Measurements from ENCODE around the gene ABCD1.

The ABCD1 gene

DNA sequence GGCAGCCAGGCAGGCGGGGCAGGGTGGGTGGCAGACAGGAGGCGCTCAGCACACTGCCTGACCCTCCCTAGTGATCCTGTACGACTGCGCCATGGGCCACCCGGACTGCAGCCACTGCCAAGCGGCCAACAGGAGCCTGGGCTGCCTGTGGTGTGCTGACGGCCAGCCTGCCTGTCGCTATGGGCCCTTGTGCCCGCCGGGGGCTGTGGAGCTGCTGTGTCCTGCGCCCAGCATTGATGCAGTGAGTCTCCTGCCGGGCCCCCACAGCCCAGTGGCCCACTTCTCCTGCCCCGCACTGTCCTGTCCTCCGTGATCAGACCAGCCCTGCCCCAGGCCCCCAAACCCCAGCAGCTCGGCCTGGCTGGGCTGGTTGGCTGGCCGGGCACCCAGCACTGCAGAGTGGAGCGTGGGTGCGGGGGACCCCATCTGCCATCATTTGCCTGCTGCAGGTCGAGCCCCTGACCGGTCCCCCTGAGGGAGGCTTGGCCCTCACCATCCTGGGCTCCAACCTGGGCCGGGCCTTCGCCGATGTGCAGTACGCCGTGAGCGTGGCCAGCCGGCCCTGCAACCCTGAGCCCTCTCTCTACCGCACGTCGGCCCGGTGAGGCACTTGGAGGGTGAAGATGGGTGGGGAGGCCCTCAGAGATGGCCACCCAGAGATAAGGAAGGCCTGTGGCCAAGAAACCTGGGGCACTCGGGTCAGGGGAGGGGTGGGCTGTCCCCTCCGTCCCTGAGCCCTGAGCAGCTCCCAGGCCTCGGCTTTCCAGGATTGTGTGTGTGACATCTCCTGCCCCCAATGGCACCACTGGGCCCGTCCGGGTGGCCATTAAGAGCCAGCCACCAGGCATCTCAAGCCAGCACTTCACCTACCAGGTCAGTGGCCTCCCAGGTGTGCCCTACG lies 47.0 kb downstream of the ABCD1 start:
- Mint-ChIP-seq H3K4me1 (ENCODE audit: low read depth) (peaks cover 9% of the 10 kb centered on the region), H3K27me3 (peaks cover 17% of the 10 kb centered on the region), H3K27ac (no peak overlapping the region), H3K9me3 (no peaks in the 10 kb centered on the region), H3K36me3 (ENCODE audit: low read depth) (no peaks in the 10 kb centered on the region), H3K4me3 (no peak overlapping the region)
- intact Hi-C loops (cut with micrococcal nuclease) = no loop called here

DNA sequence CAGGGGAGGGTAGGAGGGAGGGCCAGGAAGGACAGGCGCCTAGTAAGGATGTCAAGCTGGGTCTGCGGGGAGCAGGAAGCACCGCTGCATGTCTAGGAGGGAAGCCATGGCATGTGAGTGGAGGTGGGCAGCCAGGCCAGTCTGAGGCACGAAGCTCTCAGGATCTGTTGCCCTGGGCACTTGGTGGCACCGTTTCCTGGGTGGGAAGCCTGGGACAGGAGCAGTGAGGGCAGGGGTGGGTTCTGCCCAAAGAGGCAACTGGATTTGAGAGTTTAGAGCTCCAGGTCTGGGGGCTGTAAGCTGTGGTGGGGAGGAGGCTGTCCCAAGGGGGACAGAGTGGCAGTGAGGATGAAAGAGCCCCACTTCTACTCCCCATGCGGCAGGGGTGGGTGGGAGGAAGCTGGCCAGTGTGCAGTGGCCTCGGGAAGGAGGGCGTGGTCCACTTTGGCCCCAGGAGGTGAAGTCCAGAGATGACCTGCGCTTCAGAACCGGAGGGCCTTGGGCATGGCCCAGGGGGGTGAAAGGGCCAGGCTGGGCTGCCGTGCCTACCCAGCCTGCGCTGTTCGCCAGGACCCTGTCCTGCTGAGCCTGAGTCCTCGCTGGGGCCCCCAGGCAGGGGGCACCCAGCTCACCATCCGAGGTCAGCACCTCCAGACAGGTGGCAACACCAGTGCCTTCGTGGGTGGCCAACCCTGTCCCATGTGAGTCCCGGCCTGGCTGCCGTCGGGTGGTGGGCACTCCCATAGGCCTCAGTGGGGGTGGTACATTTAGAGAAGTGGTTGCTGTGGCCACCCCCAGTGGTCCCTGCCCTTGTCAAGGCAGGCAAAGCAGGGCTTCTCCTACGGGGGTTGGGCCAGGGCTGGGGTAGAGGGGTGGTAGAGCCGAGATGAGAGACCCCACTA lies 47.9 kb downstream of the ABCD1 start:
- H3K27ac Mint-ChIP-seq = no peak overlapping the region
- H3K27me3 Mint-ChIP-seq = peaks cover 12% of the 10 kb centered on the region
- no peak overlapping the region for H3K4me3 Mint-ChIP-seq
- intact Hi-C loops (cut with micrococcal nuclease) = no loop called here
- no peaks in the 10 kb centered on the region for H3K36me3 Mint-ChIP-seq (ENCODE audit: low read depth)
- H3K4me1 Mint-ChIP-seq (ENCODE audit: low read depth) = peaks cover 5% of the 10 kb centered on the region
- no peaks in the 10 kb centered on the region for H3K9me3 Mint-ChIP-seq

DNA sequence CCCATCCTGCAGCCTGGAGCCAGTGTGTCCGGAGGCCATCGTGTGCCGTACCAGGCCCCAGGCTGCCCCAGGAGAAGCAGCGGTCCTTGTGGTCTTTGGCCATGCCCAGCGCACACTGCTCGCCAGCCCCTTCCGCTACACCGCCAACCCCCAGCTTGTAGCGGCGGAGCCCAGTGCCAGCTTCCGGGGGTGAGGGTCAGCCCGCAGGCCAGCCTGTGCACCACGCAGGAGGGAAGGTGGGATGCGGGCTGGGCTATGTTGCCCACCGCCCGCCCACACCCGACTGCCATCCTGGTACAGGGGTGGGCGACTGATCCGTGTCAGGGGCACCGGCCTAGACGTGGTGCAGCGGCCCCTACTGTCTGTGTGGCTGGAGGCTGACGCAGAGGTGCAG lies 48.6 kb downstream of the ABCD1 start:
- intact Hi-C loops (cut with micrococcal nuclease) = no loop called here
- Mint-ChIP-seq H3K36me3 (ENCODE audit: low read depth) (no peaks in the 10 kb centered on the region), H3K4me3 (no peak overlapping the region), H3K9me3 (no peaks in the 10 kb centered on the region), H3K27me3 (peaks cover 11% of the 10 kb centered on the region), H3K27ac (no peak overlapping the region), H3K4me1 (ENCODE audit: low read depth) (peaks cover 5% of the 10 kb centered on the region)

DNA sequence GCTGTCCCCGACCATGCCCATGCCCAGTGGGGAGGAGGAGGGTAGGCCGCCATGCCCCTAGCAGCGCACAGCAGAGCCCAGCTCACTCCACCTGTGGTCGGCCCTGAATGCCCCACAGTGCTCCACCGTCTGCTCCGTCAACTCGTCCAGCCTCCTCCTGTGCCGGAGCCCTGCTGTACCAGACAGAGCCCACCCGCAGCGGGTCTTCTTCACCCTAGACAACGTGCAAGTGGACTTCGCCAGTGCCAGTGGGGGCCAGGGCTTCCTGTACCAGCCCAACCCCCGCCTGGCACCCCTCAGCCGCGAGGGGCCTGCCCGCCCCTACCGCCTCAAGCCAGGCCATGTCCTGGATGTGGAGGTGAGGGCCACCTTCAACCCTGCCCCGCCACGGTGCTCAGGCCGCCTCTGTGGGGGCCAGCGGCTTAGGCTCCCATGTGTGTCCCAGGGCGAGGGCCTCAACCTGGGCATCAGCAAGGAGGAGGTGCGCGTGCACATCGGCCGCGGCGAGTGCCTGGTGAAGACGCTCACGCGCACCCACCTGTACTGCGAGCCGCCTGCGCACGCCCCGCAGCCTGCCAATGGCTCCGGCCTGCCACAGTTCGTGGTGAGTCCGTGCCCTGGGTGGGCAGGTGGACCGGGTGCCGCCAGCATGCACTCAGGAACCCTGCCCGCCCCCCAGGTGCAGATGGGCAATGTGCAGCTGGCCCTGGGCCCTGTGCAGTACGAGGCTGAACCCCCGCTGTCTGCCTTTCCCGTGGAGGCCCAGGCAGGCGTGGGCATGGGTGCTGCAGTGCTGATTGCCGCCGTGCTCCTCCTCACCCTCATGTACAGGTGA lies 49.3 kb downstream of the ABCD1 start:
- Mint-ChIP-seq H3K27me3 (peaks cover 14% of the 10 kb centered on the region), H3K4me3 (no peak overlapping the region), H3K36me3 (ENCODE audit: low read depth) (no peaks in the 10 kb centered on the region), H3K27ac (no peak overlapping the region), H3K9me3 (no peaks in the 10 kb centered on the region), H3K4me1 (ENCODE audit: low read depth) (peaks cover 5% of the 10 kb centered on the region)
- intact Hi-C loops (cut with micrococcal nuclease) = no loop called here

DNA sequence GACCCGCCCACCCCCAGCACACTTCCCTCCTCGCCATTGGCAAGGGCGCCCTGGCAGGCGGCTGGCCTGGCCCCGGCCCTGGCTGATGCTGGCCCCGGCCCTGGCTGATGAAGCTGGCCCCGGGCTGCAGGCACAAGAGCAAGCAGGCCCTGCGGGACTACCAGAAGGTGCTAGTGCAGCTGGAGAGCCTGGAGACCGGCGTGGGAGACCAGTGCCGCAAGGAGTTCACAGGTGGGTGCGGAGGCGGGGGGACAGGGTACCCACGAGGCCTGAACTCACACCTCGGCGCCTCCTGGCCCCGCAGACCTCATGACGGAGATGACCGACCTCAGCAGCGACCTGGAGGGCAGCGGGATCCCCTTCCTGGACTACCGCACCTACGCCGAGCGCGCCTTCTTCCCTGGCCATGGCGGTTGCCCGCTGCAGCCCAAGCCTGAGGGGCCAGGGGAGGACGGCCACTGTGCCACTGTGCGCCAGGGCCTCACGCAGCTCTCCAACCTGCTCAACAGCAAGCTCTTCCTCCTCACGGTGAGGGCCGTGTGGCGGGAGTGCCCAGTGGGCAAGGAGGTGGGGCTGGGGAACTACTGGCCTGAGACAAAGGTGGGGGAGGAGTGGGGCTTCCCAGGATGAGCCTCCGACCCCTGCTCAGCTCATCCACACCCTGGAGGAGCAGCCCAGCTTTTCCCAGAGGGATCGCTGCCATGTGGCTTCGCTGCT lies 50.1 kb downstream of the ABCD1 start:
- Mint-ChIP-seq H3K9me3 (no peaks in the 10 kb centered on the region), H3K27ac (no peak overlapping the region), H3K27me3 (peaks cover 19% of the 10 kb centered on the region), H3K36me3 (ENCODE audit: low read depth) (no peaks in the 10 kb centered on the region), H3K4me3 (no peak overlapping the region), H3K4me1 (ENCODE audit: low read depth) (peaks cover 5% of the 10 kb centered on the region)
- intact Hi-C loops (cut with micrococcal nuclease) = no loop called here

DNA sequence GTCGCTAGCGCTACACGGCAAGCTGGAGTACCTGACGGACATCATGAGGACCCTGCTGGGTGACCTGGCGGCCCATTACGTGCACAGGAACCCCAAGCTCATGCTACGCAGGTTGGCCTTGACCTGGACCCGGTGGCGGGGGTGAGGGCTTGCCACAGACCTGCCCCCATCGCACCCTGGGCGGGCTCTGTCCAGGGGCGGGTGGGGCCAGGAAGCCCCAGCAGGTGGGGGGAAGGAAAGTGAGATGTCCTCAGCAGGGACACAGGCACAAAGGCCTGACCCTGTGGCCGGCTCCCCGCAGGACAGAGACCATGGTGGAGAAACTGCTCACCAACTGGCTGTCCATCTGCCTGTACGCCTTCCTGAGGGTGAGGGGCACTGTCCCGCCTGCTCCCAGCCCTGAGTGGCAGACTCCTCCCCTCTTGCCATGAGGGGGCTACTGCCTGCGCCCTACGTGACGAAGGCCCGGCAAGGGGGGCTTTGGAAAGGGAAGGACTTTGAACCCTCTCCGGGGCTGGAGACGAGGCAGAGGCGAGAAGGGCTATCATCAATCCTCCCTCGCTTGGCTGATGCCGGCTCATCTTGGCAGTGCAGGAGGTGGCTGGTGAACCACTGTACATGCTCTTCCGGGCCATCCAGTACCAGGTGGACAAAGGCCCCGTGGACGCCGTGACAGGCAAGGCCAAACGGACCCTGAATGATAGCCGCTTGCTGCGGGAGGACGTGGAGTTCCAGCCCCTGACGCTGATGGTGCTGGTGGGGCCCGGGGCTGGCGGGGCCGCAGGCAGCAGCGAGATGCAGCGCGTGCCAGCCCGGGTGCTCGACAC lies 50.9 kb downstream of the ABCD1 start:
- H3K27ac Mint-ChIP-seq = no peak overlapping the region
- peaks cover 6% of the 10 kb centered on the region for H3K4me1 Mint-ChIP-seq (ENCODE audit: low read depth)
- H3K4me3 Mint-ChIP-seq = no peak overlapping the region
- no peaks in the 10 kb centered on the region for H3K36me3 Mint-ChIP-seq (ENCODE audit: low read depth)
- peaks cover 21% of the 10 kb centered on the region for H3K27me3 Mint-ChIP-seq
- H3K9me3 Mint-ChIP-seq = no peaks in the 10 kb centered on the region
- intact Hi-C loops (cut with micrococcal nuclease) = no loop called here

DNA sequence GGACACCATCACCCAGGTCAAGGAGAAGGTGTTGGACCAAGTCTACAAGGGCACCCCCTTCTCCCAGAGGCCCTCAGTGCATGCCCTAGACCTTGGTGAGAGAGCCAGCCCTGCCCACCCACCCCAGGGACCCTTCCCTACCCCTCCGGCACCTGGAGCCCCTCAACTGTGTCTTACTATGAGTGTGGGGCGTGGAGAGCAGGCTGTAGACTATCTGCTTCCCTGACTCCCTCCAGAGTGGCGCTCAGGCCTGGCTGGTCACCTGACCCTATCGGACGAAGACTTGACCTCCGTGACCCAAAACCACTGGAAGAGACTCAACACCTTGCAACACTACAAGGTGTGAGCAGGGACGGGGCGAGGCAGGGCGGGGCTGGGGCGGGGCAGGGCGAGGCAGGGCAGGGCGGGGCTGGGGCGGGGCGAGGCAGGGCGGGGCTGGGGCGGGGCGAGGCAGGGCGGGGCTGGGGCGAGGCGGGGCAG lies 51.5 kb downstream of the ABCD1 start:
- intact Hi-C loops (cut with micrococcal nuclease) = no loop called here
- Mint-ChIP-seq H3K27ac (no peak overlapping the region), H3K4me1 (ENCODE audit: low read depth) (peaks cover 7% of the 10 kb centered on the region), H3K9me3 (no peaks in the 10 kb centered on the region), H3K4me3 (no peak overlapping the region), H3K36me3 (ENCODE audit: low read depth) (no peaks in the 10 kb centered on the region), H3K27me3 (peaks cover 22% of the 10 kb centered on the region)

DNA sequence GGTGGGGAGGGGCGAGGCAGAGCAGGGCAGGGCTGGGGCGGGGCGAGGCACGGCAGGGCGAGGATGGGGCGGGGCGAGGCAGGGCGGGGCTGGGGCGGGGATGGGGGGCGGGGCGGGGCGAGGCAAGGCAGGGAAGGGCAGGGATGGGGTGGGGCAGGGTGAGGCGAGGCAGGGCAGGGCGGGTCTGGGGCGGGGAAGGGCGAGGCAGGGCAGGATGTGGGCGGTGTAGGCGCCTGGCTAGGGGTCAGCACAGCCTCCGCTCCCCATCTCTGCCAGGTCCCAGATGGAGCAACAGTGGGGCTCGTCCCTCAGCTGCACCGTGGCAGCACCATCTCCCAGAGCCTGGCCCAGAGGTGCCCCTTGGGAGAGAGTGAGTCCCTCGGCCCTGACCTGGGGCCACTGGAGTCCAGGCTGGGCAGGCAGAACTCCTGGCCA lies 52.0 kb downstream of the ABCD1 start:
- H3K4me3 Mint-ChIP-seq = no peak overlapping the region
- peaks cover 7% of the 10 kb centered on the region for H3K4me1 Mint-ChIP-seq (ENCODE audit: low read depth)
- H3K36me3 Mint-ChIP-seq (ENCODE audit: low read depth) = no peaks in the 10 kb centered on the region
- intact Hi-C loops (cut with micrococcal nuclease) = no loop called here
- H3K27me3 Mint-ChIP-seq = peaks cover 27% of the 10 kb centered on the region
- no peak overlapping the region for H3K27ac Mint-ChIP-seq
- no peaks in the 10 kb centered on the region for H3K9me3 Mint-ChIP-seq

DNA sequence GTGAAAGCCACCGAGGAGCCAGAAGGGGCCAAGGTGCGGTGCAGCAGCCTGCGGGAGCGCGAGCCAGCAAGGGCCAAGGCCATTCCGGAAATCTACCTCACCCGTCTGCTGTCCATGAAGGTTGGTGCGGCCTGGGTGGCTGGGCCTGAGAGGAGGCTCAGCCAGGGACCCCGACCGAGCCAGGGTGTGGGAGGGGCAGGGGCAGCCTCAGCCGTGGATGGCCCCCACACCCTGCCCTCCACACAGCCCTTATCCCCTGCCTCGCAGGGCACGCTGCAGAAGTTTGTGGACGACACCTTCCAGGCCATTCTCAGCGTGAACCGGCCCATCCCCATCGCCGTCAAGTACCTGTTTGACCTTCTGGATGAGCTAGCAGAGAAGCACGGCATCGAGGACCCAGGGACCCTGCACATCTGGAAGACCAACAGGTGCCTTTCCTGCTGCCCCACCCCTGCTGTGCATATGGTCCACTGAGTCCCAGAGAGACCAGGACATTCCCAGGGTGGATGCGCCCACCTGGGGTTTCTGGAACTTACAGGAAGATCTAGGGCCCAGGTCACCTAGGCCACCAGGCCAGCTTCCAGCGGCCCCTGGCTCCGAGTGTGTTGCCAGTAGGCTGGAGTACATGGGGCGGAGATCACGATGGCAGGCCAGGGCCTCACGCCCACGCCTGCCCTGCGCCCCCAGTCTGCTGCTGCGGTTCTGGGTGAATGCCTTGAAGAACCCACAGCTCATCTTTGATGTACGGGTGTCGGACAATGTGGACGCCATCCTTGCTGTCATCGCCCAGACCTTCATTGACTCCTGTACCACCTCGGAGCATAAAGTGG lies 52.8 kb downstream of the ABCD1 start:
- intact Hi-C loops (cut with micrococcal nuclease) = no loop called here
- Mint-ChIP-seq H3K9me3 (no peaks in the 10 kb centered on the region), H3K27ac (no peak overlapping the region), H3K4me1 (ENCODE audit: low read depth) (peaks cover 7% of the 10 kb centered on the region), H3K36me3 (ENCODE audit: low read depth) (peaks cover 1% of the 10 kb centered on the region), H3K27me3 (peaks cover 29% of the 10 kb centered on the region), H3K4me3 (no peak overlapping the region)

DNA sequence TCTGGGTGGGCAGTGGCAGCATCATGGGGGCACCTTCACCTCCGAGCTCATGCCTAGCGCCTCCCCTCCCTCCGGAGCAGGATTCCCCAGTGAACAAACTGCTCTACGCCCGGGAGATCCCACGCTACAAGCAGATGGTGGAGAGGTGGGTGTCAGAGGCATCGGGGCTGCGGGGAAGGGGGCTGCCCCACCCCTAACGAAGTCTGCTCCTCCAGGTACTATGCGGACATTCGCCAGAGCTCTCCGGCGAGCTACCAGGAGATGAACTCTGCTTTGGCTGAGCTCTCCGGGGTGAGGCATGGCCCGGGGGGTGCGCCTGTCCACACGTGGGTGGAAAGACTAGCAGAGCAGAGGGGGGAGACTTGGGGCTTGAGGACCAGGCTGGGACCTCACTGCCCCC lies 53.5 kb downstream of the ABCD1 start:
- Mint-ChIP-seq H3K9me3 (no peaks in the 10 kb centered on the region), H3K27me3 (peaks cover 33% of the 10 kb centered on the region), H3K27ac (no peak overlapping the region), H3K4me3 (no peak overlapping the region), H3K4me1 (ENCODE audit: low read depth) (peaks cover 7% of the 10 kb centered on the region), H3K36me3 (ENCODE audit: low read depth) (peaks cover 8% of the 10 kb centered on the region)
- intact Hi-C loops (cut with micrococcal nuclease) = no loop called here

DNA sequence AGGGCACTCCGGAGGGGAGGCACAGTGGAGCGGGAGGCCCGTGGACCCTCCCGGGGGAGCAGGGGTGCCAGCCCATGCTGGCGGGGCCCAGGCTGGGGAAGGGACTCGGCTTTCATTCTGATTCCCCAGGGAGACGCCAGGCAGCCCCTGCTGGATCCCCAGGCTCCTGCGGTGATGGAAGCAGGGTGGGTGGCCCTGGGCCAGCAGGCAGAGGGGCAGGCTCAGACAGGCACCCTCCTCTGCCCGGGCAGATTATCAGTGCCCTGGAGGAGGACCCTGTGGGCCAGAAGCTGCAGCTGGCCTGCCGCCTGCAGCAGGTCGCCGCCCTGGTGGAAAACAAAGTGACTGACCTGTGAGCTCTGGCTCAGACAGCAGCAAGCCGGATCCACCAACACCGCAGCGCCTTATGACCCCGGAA lies 54.0 kb downstream of the ABCD1 start:
- H3K27ac Mint-ChIP-seq = no peak overlapping the region
- intact Hi-C loops (cut with micrococcal nuclease) = no loop called here
- peaks cover 7% of the 10 kb centered on the region for H3K4me1 Mint-ChIP-seq (ENCODE audit: low read depth)
- peaks cover 13% of the 10 kb centered on the region for H3K36me3 Mint-ChIP-seq (ENCODE audit: low read depth)
- H3K27me3 Mint-ChIP-seq = peaks cover 37% of the 10 kb centered on the region
- H3K4me3 Mint-ChIP-seq = no peak overlapping the region
- no peaks in the 10 kb centered on the region for H3K9me3 Mint-ChIP-seq

Data from dendritic cell treated with granulocyte-macrophage colony-stimulating factor and Interleukin-4, amounts not matched to agents 40 ng/mL and 50 ng/mL, for 4 days (primary cell).